SK-N-SH treated with all-trans-retinoic acid at 6 μM for 48 hours (cell line): ENCODE results near the gene HSBP1L1.
A peak's percentile ranks its signal among the peaks of the same experiment; 100 is the strongest.

Experiments
- ATAC-seq: fragments of 200-7000 bp; cut with Tn5 transposase; 3 replicates; pipeline ENCODE4 v1.9.1; 2020; ENCODE audit warnings: mild to moderate bottlenecking, moderate library complexity
- ARNTL ChIP-seq: fragments of 450-650 bp; formaldehyde crosslinking; IDR thresholded peaks from 2 replicates; pipeline ENCODE4 v1.5.0; 2020; ENCODE audit warnings: low read depth, mild to moderate bottlenecking, moderate library complexity, borderline replicate concordance
- BACH2 ChIP-seq: fragments of 250-450 bp; sonication (Bioruptor Pico); IDR thresholded peaks from 2 replicates; pipeline ENCODE4 v1.9.0; 2021; ENCODE audit warnings: mild to moderate bottlenecking, borderline replicate concordance
- CSDC2 ChIP-seq: fragments of 250-450 bp; sonication (Bioruptor Pico); IDR thresholded peaks from 2 replicates; pipeline ENCODE4 v1.5.0; 2020; ENCODE audit warnings: mild to moderate bottlenecking, moderate library complexity
- CSRNP3 ChIP-seq: fragments of 250-450 bp; sonication (Bioruptor Pico); IDR thresholded peaks from 2 replicates; pipeline ENCODE4 v1.5.1; 2021; ENCODE audit warnings: mild to moderate bottlenecking, moderate library complexity
- ESRRG ChIP-seq: fragments of 250-450 bp; sonication (Bioruptor Pico); IDR thresholded peaks from 2 replicates; pipeline ENCODE4 v1.6.1; 2021; ENCODE audit warnings: mild to moderate bottlenecking
- GLIS3 ChIP-seq: fragments of 250-450 bp; sonication (Bioruptor Pico); IDR thresholded peaks from 2 replicates; pipeline ENCODE4 v1.5.0; 2020; ENCODE audit warnings: mild to moderate bottlenecking, moderate library complexity
- ISL1 ChIP-seq: fragments of 250-450 bp; sonication (Bioruptor Pico); IDR thresholded peaks from 2 replicates; pipeline ENCODE4 v2.1.2; 2022; ENCODE audit warnings: mild to moderate bottlenecking, moderate library complexity
- OSR1 ChIP-seq: fragments of 250-450 bp; sonication (Bioruptor Pico); IDR thresholded peaks from 2 replicates; pipeline ENCODE4 v1.8.0; 2022; ENCODE audit warnings: moderate library complexity, mild to moderate bottlenecking, inconsistent platforms
- PATZ1 ChIP-seq: fragments of 250-450 bp; sonication (Bioruptor Pico); IDR thresholded peaks from 2 replicates; pipeline ENCODE4 v1.8.0; 2020; ENCODE audit warnings: mild to moderate bottlenecking, moderate library complexity, borderline replicate concordance
- PPARA ChIP-seq: fragments of 250-450 bp; sonication (Bioruptor Pico); IDR thresholded peaks from 2 replicates; pipeline ENCODE4 v1.5.0; 2020; ENCODE audit warnings: mild to moderate bottlenecking, borderline replicate concordance
- SNAI2 ChIP-seq: fragments of 250-450 bp; sonication (Bioruptor Pico); IDR thresholded peaks from 2 replicates; pipeline ENCODE4 v1.5.0; 2020; ENCODE audit warnings: mild to moderate bottlenecking, moderate library complexity
- TCF4 ChIP-seq: fragments of 250-450 bp; sonication (Bioruptor Pico); IDR thresholded peaks from 2 replicates; pipeline ENCODE4 v1.8.0; 2021; ENCODE audit warnings: mild to moderate bottlenecking, moderate library complexity, borderline replicate concordance
- TOX ChIP-seq: fragments of 250-450 bp; sonication (Bioruptor Pico); IDR thresholded peaks from 2 replicates; pipeline ENCODE4 v1.8.0; 2021; ENCODE audit warnings: mild to moderate bottlenecking, moderate library complexity, borderline replicate concordance
- ZC3H10 ChIP-seq: fragments of 250-450 bp; sonication (Bioruptor Pico); IDR thresholded peaks from 2 replicates; pipeline ENCODE4 v1.5.1; 2021; ENCODE audit warnings: mild to moderate bottlenecking, moderate library complexity
- ZFP3 ChIP-seq: fragments of 250-450 bp; sonication (Bioruptor Pico); IDR thresholded peaks from 2 replicates; pipeline ENCODE4 v1.5.0; 2020; ENCODE audit warnings: mild to moderate bottlenecking, moderate library complexity
- ZFP30 ChIP-seq: fragments of 450-650 bp; formaldehyde crosslinking; IDR thresholded peaks from 2 replicates; pipeline ENCODE4 v1.5.0; 2022; ENCODE audit warnings: mild to moderate bottlenecking, moderate library complexity
- ZNF70 ChIP-seq: fragments of 450-650 bp; formaldehyde crosslinking; IDR thresholded peaks from 2 replicates; pipeline ENCODE4 v1.5.0; 2020; ENCODE audit warnings: mild to moderate bottlenecking, moderate library complexity
- ZNF8 ChIP-seq: fragments of 450-650 bp; formaldehyde crosslinking; IDR thresholded peaks from 2 replicates; pipeline ENCODE4 v1.5.0; 2020; ENCODE audit warnings: mild to moderate bottlenecking, moderate library complexity
- TF ChIP-seq, protein P1 (sequence below): fragments of 250-450 bp; sonication (Bioruptor Pico); IDR thresholded peaks from 2 replicates; pipeline ENCODE4 v1.8.0; 2021; ENCODE audit warnings: low read depth, mild to moderate bottlenecking, moderate library complexity, borderline replicate concordance
- TF ChIP-seq, protein P2 (sequence below): fragments of 250-450 bp; sonication (Bioruptor Pico); IDR thresholded peaks from 2 replicates; pipeline ENCODE4 v1.5.0; 2020; ENCODE audit warnings: mild to moderate bottlenecking, moderate library complexity
- TF ChIP-seq, protein P3 (sequence below): fragments of 250-450 bp; sonication (Bioruptor Pico); IDR thresholded peaks from 2 replicates; pipeline ENCODE4 v1.5.1; 2020; ENCODE audit warnings: low read depth, mild to moderate bottlenecking, moderate library complexity

HSBP1L1 gene

GRCh38 chr18:79986726-79987125, 22.3 kb downstream of the HSBP1L1 start (continued):
- TF ChIP-seq, protein P1, sequence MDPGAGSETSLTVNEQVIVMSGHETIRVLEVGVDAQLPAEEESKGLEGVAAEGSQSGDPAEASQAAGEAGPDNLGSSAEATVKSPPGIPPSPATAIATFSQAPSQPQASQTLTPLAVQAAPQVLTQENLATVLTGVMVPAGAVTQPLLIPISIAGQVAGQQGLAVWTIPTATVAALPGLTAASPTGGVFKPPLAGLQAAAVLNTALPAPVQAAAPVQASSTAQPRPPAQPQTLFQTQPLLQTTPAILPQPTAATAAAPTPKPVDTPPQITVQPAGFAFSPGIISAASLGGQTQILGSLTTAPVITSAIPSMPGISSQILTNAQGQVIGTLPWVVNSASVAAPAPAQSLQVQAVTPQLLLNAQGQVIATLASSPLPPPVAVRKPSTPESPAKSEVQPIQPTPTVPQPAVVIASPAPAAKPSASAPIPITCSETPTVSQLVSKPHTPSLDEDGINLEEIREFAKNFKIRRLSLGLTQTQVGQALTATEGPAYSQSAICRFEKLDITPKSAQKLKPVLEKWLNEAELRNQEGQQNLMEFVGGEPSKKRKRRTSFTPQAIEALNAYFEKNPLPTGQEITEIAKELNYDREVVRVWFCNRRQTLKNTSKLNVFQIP = no peak

GRCh38 chr18:79987566-79987965, 23.1 kb downstream of the HSBP1L1 start:
- TF ChIP-seq, protein P1 = no peak
- TF ChIP-seq PPARA (CRISPR knock-in tag) (no peak), ZFP30 (CRISPR knock-in tag) (no peak), ZFP3 (CRISPR knock-in tag) (no peak), ARNTL (CRISPR knock-in tag) (no peak), TCF4 (no peak), ZNF70 (CRISPR knock-in tag) (no peak), TOX (CRISPR knock-in tag) (no peak), CSRNP3 (CRISPR knock-in tag) (no peak), ESRRG (CRISPR knock-in tag) (no peak)
- TF ChIP-seq, protein P2, sequence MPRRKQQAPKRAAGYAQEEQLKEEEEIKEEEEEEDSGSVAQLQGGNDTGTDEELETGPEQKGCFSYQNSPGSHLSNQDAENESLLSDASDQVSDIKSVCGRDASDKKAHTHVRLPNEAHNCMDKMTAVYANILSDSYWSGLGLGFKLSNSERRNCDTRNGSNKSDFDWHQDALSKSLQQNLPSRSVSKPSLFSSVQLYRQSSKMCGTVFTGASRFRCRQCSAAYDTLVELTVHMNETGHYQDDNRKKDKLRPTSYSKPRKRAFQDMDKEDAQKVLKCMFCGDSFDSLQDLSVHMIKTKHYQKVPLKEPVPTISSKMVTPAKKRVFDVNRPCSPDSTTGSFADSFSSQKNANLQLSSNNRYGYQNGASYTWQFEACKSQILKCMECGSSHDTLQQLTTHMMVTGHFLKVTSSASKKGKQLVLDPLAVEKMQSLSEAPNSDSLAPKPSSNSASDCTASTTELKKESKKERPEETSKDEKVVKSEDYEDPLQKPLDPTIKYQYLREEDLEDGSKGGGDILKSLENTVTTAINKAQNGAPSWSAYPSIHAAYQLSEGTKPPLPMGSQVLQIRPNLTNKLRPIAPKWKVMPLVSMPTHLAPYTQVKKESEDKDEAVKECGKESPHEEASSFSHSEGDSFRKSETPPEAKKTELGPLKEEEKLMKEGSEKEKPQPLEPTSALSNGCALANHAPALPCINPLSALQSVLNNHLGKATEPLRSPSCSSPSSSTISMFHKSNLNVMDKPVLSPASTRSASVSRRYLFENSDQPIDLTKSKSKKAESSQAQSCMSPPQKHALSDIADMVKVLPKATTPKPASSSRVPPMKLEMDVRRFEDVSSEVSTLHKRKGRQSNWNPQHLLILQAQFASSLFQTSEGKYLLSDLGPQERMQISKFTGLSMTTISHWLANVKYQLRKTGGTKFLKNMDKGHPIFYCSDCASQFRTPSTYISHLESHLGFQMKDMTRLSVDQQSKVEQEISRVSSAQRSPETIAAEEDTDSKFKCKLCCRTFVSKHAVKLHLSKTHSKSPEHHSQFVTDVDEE = no peak
- TF ChIP-seq, all 23 proteins: peak for 0
- 0 out of 3 replicates have a peak, but pooled peaks have one; percentile 3 for ATAC-seq

DNA sequence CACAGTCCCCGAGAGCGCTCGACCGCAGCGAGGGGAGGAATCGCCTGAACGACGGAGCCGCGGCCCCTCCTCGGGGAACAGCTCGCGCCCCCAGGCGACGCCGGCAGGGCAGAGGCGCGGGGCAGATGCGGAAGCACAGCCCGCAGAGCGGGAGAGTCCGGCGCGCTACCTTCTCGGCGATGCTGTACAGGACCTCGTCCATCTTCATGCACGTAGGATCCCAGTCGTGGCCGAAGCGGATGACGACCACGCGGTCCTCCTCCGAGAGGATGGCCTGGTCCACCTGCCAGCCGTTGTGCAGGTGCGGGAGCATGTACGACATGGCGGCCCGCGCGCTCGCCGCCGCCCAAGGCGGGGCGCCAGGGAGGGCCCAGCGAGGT, 23.6 kb downstream of the HSBP1L1 start:
- TF ChIP-seq SNAI2 (CRISPR knock-in tag) (peak; percentile 79; the same call in 1 of the 2 replicates), ISL1 (no peak)
- peak; percentile 70 for ATAC-seq

GRCh38 chr18:79988451-79989194, 24.2 kb downstream of the HSBP1L1 start, which contains the start of gene TXNL4A:
Gene TXNL4A, minus strand, starts transcription at chr18:79988563. Its CDS starts 171 bp downstream, at chr18:79988392.
- ATAC-seq = peak; percentile 98
- TF ChIP-seq ZC3H10 (CRISPR knock-in tag) (no peak), ZFP3 (CRISPR knock-in tag) (0 out of 2 replicates have a peak, but pooled peaks have one; percentile 15)

DNA sequence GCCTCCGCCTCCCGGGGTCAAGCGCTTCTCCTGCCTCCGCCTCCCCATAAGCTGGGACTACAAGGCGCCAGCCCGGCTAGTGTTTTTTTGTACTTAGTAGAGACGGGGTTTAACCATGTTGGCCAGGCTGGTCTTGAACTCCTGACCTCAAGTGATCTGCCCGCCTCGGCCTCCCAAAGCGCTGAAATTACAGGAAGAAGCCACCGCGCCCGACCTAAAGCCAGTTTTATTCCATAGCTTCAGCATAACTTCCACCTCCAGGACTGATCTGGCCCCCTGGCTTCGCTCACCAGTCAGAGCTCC, 24.7 kb downstream of the HSBP1L1 start:
- ATAC-seq = no peak
- TF ChIP-seq, protein P1 = no peak
- no peak for TF ChIP-seq TCF4
- no peak for TF ChIP-seq PATZ1
- TF ChIP-seq ZFP30 (CRISPR knock-in tag) = no peak
- no peak for TF ChIP-seq TOX (CRISPR knock-in tag)
- TF ChIP-seq, protein P3, sequence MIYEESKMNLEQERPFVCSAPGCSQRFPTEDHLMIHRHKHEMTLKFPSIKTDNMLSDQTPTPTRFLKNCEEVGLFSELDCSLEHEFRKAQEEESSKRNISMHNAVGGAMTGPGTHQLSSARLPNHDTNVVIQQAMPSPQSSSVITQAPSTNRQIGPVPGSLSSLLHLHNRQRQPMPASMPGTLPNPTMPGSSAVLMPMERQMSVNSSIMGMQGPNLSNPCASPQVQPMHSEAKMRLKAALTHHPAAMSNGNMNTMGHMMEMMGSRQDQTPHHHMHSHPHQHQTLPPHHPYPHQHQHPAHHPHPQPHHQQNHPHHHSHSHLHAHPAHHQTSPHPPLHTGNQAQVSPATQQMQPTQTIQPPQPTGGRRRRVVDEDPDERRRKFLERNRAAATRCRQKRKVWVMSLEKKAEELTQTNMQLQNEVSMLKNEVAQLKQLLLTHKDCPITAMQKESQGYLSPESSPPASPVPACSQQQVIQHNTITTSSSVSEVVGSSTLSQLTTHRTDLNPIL (CRISPR knock-in tag) = no peak
- TF ChIP-seq PPARA (CRISPR knock-in tag) = no peak
- no peak for TF ChIP-seq ZNF8
- TF ChIP-seq ZNF70 (CRISPR knock-in tag) = no peak
- TF ChIP-seq ISL1 = no peak
- no peak for TF ChIP-seq GLIS3 (CRISPR knock-in tag)
- no peak for TF ChIP-seq SNAI2 (CRISPR knock-in tag)
- TF ChIP-seq CSDC2 (CRISPR knock-in tag) = no peak
- no peak for TF ChIP-seq ESRRG (CRISPR knock-in tag)
- no peak for TF ChIP-seq BACH2 (CRISPR knock-in tag)
- TF ChIP-seq OSR1 (CRISPR knock-in tag) = no peak
